Right lobe of liver (tissue), 4 donors: ENCODE data around the gene ITPK1.

ENCODE experiments used
- CTCF ChIP-seq, 4 donors: fragments of 200-600 bp in 3 of 4; fragments of 450-650 bp in 1 of 4; IDR thresholded peaks; one replicate each; pipeline versions ENCODE4 v1.5.1 to v1.8.0; 2016 to 2022; ENCODE audit warnings: antibody characterized with exemption in 4 of 4, mild to moderate bottlenecking in 2 of 4
- POLR2A ChIP-seq: fragments of 450-650 bp; IDR thresholded peaks from one replicate; pipeline ENCODE4 v1.6.1; 2017; ENCODE audit warnings: antibody characterized with exemption, mild to moderate bottlenecking
- donor health status: DM: no; HTN: no; CAD: no.
- donor health status: DM: no; HTN: no; CAD: no.
- donor health status: DM: no; HTN: yes; CAD: no.

GRCh38 chr14:93114713-93115068 is 1.0 kb downstream of the ITPK1 start:
- TF ChIP-seq CTCF (IDR thresholded peaks at IDR 0.05) (no peak), POLR2A (no peak)
